ENCODE data around the gene IL26. TPM values are rescaled to one million over a fixed set of nuclear protein-coding genes. Genes with fewer than 3 reads are reported as not detected.

IL26 gene, protein sequence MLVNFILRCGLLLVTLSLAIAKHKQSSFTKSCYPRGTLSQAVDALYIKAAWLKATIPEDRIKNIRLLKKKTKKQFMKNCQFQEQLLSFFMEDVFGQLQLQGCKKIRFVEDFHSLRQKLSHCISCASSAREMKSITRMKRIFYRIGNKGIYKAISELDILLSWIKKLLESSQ
- total RNA-seq, result under 1 TPM in 1 of 2 donors, not detected in 1; 0.52 TPM
- 0 to 0.23 reads per million in 2 donors for total RNA-seq

DNA sequence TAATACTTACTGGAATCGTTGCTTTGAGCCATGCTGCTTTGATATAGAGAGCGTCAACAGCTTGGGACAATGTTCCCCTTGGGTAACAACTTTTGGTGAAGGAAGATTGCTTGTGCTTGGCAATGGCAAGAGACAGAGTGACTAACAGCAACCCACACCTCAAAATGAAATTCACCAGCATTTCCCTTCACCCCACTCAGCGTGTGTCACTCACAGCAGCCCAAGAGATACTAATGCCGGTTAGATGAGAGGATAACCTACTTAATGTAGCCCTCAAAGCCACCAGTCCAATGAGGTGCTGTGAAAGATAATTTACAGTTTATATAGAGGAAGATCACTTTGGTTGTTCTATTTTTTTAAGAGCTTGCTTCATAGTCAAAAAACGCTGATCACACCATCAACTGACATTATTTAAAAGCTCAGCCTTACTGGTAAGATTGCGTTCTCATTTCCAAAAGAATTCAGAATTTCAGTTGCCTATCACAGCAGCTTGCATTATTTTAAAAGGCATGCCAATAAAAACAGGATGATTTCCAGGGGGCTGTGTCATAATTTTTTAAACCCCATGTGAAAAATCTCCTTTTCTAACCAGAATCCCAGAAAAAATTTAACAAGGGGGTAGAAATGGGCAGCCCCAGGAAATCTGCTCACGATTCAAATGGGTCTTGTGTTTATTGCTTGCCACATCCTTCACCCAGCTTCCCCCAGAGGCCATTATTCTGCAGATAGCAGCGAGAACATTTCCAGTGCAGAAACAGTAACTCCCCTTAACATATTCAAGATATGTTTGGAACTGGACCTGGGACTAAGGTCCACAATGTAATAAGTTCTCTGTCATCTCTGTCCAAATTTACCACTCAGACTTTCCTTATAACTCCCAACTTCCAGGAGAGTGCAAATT lies at the start of gene IL26:
TSS of gene IL26 (minus strand) at position 235 of the 901 bp plus-strand sequence. CDS start at position 181, 54 bp downstream.
- H3K4me3 Mint-ChIP-seq, result peak within 1 kb of the TSS; percentile 43
- H3K36me3 Mint-ChIP-seq (ENCODE audit: low read depth), result peaks cover 2% of the 10 kb centered on the region
- H3K27me3 Mint-ChIP-seq, result no peaks in the 10 kb centered on the region
- peaks cover 16% of the 10 kb centered on the region for H3K4me1 Mint-ChIP-seq
- no peaks in the 10 kb centered on the region for H3K9me3 ChIP-seq (ENCODE audit: control insufficient read depth, low read length, poor library complexity, severe bottlenecking)
- ATAC-seq (peak; percentile 79), DNase-seq (peak in 1 of 3 donors; percentile 10)
- H3K27ac Mint-ChIP-seq, result peak within 1 kb of the TSS; percentile 32

DNA sequence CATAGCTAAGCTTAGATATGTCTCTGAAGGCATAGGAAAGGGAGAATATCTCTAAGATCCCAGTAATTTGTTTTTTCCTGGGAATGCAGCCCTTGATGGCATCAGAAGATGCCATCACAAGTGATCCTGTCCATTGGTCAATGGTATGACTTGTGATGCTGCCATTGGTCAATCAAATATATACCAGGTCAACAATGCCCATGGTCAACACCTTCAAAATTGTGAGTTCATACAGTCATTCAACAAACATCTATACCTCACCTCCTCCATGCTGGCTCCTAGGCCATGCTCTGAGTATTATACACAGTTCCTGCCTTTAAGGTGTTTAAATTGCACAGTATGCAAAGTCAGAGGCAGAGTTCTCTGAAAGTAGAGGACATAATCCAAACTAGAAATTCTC lies 47.1 kb upstream of the IL26 start:
- H3K4me3 Mint-ChIP-seq, result no peak overlapping the region
- H3K9me3 ChIP-seq (ENCODE audit: control insufficient read depth, low read length, poor library complexity, severe bottlenecking), result no peaks in the 10 kb centered on the region
- no peak overlapping the region for H3K27ac Mint-ChIP-seq
- DNase-seq, result no peak
- H3K4me1 Mint-ChIP-seq, result peaks cover 18% of the 10 kb centered on the region
- no peaks in the 10 kb centered on the region for H3K27me3 Mint-ChIP-seq
- ATAC-seq, result no peak
- H3K36me3 Mint-ChIP-seq (ENCODE audit: low read depth), result no peaks in the 10 kb centered on the region

DNA sequence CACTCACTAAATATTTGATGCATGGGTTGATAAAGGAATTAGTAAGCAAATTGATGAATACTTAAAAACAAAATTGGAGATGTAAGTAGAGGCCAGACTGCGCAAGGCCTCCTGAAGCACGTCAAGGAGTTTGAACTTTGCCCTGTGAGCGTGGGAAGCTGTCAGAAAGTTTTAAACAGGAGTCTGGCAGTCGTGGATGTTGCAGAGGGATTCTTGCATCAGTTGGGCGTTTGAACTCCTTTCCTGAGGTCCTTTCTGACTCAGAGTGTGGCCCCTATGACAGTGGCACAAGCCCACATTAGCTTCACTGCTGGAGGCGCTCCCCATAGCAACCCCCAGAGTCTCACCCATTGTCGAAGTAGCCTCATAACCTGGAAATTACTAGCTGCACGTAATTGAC lies 45.7 kb upstream of the IL26 start:
- Mint-ChIP-seq H3K27me3 (no peaks in the 10 kb centered on the region), H3K4me3 (no peak overlapping the region), H3K36me3 (ENCODE audit: low read depth) (no peaks in the 10 kb centered on the region), H3K27ac (no peak overlapping the region), H3K4me1 (peaks cover 12% of the 10 kb centered on the region)
- ATAC-seq, result no peak
- no peak for DNase-seq
- H3K9me3 ChIP-seq (ENCODE audit: control insufficient read depth, low read length, poor library complexity, severe bottlenecking), result no peaks in the 10 kb centered on the region

DNA sequence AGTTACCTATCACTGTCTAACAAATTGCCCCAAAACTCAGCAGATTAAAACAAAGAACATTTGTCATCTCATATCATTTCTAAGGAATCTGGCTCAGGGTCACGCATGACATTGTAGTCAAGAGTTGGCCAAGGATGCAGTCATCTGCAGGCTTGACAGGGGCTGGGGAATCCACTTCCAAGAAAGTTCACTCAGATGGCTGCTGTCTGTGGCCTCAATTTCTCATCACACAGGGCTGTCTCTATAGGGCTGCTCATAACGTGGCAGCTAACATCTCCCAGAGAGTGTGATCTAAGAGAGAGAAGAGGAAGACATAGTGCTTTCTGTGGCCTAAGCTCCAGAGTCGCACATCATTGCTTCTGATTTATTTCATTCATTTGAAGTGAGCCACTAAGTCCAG lies 44.7 kb upstream of the IL26 start:
- no peaks in the 10 kb centered on the region for H3K9me3 ChIP-seq (ENCODE audit: control insufficient read depth, low read length, poor library complexity, severe bottlenecking)
- peaks cover 9% of the 10 kb centered on the region for H3K4me1 Mint-ChIP-seq
- H3K27me3 Mint-ChIP-seq, result no peaks in the 10 kb centered on the region
- no peaks in the 10 kb centered on the region for H3K36me3 Mint-ChIP-seq (ENCODE audit: low read depth)
- no peak overlapping the region for H3K27ac Mint-ChIP-seq
- no peak overlapping the region for H3K4me3 Mint-ChIP-seq
- DNase-seq (no peak), ATAC-seq (no peak)

DNA sequence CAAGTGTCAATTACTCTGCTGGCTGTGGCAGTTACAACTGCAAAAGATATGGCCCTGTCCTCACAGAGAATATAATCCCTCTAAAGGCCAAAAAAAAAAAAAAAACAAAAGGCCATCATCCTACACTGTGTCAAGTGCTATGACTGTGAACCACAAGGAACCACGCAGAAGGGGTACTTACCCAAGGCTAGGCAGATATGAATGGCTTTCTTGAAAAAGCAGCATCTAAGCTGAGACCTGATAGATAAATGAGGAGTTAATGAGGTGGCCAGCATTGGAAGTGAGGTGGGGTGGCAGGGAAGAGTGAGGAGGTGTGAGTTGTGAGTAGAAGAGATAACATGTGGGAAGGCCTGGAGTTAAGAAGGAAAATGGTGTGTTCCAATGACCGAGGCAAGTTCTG lies 44.2 kb upstream of the IL26 start:
- no peaks in the 10 kb centered on the region for H3K27me3 Mint-ChIP-seq
- H3K27ac Mint-ChIP-seq, result no peak overlapping the region
- peaks cover 7% of the 10 kb centered on the region for H3K4me1 Mint-ChIP-seq
- no peaks in the 10 kb centered on the region for H3K36me3 Mint-ChIP-seq (ENCODE audit: low read depth)
- DNase-seq (no peak), ATAC-seq (no peak)
- no peak overlapping the region for H3K4me3 Mint-ChIP-seq
- H3K9me3 ChIP-seq (ENCODE audit: control insufficient read depth, low read length, poor library complexity, severe bottlenecking), result no peaks in the 10 kb centered on the region

DNA sequence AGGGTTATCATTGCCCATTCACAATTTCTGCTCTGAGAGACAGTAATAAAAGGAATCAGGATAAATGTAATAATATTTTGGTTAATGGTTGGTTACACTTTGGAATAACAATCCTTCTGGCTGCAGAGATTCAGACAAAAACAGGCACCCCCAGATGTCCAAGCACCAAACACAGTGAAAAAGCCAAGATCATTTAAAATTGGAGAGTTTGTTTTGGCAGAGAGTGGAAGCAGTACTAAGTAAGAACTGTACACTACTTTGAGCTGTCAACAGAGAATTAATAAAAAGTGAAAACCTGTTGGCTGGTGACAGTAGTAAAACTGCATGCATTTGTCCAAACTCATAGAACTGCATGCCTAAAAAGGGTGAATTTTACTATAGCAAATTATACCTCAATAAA lies 43.4 kb upstream of the IL26 start:
- ATAC-seq, result no peak
- H3K9me3 ChIP-seq (ENCODE audit: control insufficient read depth, low read length, poor library complexity, severe bottlenecking), result no peaks in the 10 kb centered on the region
- Mint-ChIP-seq H3K27ac (no peak overlapping the region), H3K36me3 (ENCODE audit: low read depth) (no peaks in the 10 kb centered on the region), H3K4me1 (peaks cover 7% of the 10 kb centered on the region), H3K27me3 (no peaks in the 10 kb centered on the region), H3K4me3 (no peak overlapping the region)
- no peak for DNase-seq

DNA sequence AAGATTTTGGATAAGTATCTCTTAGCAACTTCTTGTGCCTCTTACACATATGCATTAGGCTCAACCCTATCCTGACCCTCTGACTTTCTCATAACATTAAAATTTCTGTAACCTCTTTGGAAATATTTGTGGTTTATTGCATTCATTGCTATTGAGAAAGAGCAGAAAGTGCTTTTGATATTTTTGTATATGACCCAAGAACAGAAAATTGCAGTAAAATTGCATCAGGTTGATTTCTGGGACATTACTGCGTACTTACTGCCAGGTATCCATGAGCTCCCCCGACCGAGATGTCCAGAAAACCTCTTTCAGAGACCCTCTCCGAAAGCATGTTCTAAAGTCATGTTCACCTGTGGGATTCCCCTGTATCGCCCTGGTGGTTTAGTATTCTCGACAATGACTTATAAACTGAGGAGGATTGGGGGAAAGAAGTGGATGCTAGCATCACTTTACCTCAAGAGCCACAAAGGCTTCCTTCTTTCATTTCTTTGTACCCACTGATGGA lies 42.3 kb upstream of the IL26 start:
- ATAC-seq, result peak; percentile 54

DNA sequence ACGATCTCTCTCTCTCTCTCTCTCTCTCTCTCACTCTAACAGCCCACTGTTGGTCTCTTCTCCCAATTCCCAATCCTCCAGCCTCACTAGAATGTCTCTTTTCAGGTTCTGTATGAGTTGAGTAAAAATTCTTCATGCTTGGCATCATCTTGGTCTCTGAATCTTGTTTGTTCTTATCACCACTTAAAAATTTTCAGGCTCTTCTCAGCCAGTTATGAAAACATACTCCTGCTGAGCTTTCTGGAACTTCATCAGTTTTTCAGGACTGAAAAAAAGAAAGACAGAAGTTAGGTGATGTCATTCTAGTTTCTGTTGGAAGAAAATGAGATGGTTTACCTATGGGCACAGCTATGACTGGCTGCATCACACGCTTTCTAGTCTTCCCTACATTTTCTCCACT lies 39.2 kb upstream of the IL26 start:
- H3K9me3 ChIP-seq (ENCODE audit: control insufficient read depth, low read length, poor library complexity, severe bottlenecking), result no peaks in the 10 kb centered on the region
- H3K4me1 Mint-ChIP-seq, result peaks cover 13% of the 10 kb centered on the region
- no peak for DNase-seq
- H3K4me3 Mint-ChIP-seq, result no peak overlapping the region
- H3K36me3 Mint-ChIP-seq (ENCODE audit: low read depth), result no peaks in the 10 kb centered on the region
- H3K27ac Mint-ChIP-seq, result no peak overlapping the region
- ATAC-seq, result no peak
- no peaks in the 10 kb centered on the region for H3K27me3 Mint-ChIP-seq

More for the DNA sequence above, 42.3 kb upstream of the IL26 start:
- Mint-ChIP-seq H3K27me3 (no peaks in the 10 kb centered on the region), H3K36me3 (ENCODE audit: low read depth) (no peaks in the 10 kb centered on the region), H3K4me3 (no peak overlapping the region), H3K4me1 (peaks cover 7% of the 10 kb centered on the region), H3K27ac (no peak overlapping the region)
- no peak for DNase-seq
- H3K9me3 ChIP-seq (ENCODE audit: control insufficient read depth, low read length, poor library complexity, severe bottlenecking), result no peaks in the 10 kb centered on the region

DNA sequence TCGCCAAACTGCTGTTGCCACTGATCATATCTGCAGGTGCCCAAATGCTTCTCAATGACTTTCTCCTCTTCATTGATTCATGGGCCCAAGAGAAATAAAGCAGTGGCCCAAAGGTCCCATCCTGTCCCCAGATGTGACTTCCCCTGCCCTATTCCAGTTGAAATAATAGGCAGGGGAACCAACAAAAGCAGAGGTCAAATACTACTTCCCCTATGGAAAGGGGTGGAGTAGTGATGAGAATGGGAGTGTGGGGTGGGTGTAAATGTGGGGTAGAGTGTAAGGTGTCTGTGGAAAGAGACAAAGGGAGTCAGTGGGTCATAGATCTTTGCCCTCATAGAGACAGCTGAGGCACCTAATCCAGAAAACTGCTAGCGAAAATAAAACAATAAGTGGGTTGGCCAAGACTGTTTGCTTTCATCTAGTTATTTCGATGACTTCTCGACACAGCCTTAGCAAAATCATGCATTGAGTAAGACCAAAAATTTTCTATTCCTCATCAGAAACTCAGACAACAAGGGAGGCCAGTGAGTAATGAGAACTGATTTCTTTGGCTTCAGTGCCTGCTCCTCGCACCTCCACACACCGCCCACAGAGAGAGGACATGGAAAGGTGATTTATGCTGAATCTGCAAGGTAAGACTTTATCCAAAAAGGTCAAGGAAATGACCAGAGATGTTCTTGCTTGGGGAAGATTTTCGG lies 38.7 kb upstream of the IL26 start:
- peaks cover 18% of the 10 kb centered on the region for H3K4me1 Mint-ChIP-seq

DNA sequence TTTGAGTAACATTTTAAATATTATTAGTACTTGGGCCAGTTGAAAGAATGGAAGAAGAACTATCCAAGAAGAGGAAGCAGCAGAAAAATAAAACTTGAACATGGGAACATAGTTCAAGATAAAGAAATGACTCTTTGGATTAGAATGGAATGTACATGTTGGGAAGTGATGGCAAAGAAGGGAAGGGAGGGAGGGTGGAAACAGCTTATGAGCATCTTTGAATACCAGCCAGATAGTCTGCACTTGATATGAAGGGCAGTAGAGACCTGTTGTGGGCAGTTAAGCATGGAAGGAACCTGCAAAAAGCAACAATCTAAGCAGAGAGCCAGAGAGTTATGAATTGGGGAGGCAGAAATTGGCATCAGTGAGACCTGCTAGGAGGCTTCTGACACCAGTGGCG lies 37.8 kb upstream of the IL26 start:
- no peaks in the 10 kb centered on the region for H3K27me3 Mint-ChIP-seq
- DNase-seq, result no peak
- H3K9me3 ChIP-seq (ENCODE audit: control insufficient read depth, low read length, poor library complexity, severe bottlenecking), result no peaks in the 10 kb centered on the region
- H3K27ac Mint-ChIP-seq, result no peak overlapping the region
- peaks cover 16% of the 10 kb centered on the region for H3K4me1 Mint-ChIP-seq
- ATAC-seq, result no peak
- H3K4me3 Mint-ChIP-seq, result no peak overlapping the region
- H3K36me3 Mint-ChIP-seq (ENCODE audit: low read depth), result no peaks in the 10 kb centered on the region

More for the DNA sequence above, 38.7 kb upstream of the IL26 start:
- H3K27me3 Mint-ChIP-seq, result no peaks in the 10 kb centered on the region
- no peaks in the 10 kb centered on the region for H3K36me3 Mint-ChIP-seq (ENCODE audit: low read depth)
- H3K27ac Mint-ChIP-seq, result no peak overlapping the region
- no peak for ATAC-seq
- H3K9me3 ChIP-seq (ENCODE audit: control insufficient read depth, low read length, poor library complexity, severe bottlenecking), result no peaks in the 10 kb centered on the region
- H3K4me3 Mint-ChIP-seq, result no peak overlapping the region
- DNase-seq, result no peak

DNA sequence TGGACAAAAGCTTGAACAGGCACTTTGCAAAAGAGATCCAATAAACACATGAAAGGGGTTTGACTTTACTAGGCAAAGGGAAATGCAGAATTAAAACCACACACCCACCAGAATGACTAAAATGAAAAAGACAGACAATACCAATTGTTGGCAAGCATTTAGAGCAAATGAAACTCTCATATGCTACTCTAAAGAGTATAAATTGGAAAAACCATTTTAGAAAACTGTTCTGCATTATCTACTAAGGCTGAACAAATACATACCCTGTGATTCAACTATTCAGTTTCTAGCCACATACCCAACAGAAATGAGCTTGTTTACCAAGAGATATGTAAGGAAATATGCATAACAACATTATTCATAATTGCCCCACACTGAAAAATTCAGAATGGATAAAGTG lies 36.3 kb upstream of the IL26 start:
- no peak overlapping the region for H3K27ac Mint-ChIP-seq
- DNase-seq, result no peak

DNA sequence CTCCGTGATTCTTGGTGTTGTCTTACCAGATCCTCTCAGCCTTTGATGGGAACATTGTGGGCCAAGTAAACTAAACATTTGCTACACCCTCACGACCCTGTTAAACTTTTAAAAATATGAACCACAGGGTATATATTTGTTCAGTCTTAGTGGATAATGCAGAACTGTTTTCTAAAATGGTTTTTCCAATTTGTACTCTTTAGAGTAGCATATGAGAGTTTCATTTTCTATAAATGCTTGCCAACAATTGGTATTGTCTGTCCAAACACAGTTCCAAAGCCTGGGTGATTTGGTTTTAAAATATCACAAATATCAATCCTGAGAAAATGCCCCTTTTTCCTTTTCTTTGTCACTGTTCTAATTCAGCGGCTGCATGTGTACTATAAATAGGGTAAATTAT lies 34.5 kb upstream of the IL26 start:
- H3K27ac Mint-ChIP-seq, result no peak overlapping the region
- H3K9me3 ChIP-seq (ENCODE audit: control insufficient read depth, low read length, poor library complexity, severe bottlenecking), result no peaks in the 10 kb centered on the region
- H3K4me1 Mint-ChIP-seq, result peaks cover 12% of the 10 kb centered on the region
- DNase-seq, result no peak
- ATAC-seq, result no peak
- no peaks in the 10 kb centered on the region for H3K27me3 Mint-ChIP-seq
- no peaks in the 10 kb centered on the region for H3K36me3 Mint-ChIP-seq (ENCODE audit: low read depth)
- no peak overlapping the region for H3K4me3 Mint-ChIP-seq

More for the DNA sequence above, 36.3 kb upstream of the IL26 start:
- no peak for ATAC-seq
- no peaks in the 10 kb centered on the region for H3K9me3 ChIP-seq (ENCODE audit: control insufficient read depth, low read length, poor library complexity, severe bottlenecking)
- H3K4me3 Mint-ChIP-seq, result no peak overlapping the region
- H3K36me3 Mint-ChIP-seq (ENCODE audit: low read depth), result no peaks in the 10 kb centered on the region
- no peaks in the 10 kb centered on the region for H3K27me3 Mint-ChIP-seq
- H3K4me1 Mint-ChIP-seq, result peaks cover 12% of the 10 kb centered on the region

DNA sequence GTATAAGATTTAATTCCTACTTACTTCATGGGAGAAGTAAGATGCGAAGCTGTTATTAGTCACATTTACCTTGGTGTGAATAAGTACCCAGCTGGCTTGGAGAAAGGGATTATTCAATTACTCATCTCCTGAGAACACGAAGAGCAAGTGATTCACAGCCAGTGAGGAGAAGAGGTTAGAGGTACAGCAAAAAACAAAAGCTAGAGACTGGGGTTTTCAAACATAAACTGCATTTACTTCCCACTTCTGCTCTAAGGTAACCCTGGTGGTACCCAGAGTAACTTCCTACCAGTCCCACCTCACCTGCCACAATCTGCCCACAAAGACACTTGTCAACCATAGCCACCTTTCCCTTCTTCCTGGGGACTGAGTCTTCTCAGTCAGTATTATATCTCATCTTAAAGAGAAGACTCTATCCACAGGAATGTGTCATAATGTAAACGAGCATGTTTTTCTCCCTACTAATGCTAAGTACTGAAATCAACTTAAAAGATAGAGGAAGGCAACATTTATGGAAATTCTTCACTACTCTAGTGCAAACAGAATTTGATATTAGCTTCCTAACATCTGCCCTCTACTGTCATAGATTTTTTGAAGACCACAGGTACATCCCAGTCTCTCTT lies 33.8 kb upstream of the IL26 start:
- Mint-ChIP-seq H3K27ac (no peak overlapping the region), H3K36me3 (ENCODE audit: low read depth) (no peaks in the 10 kb centered on the region), H3K4me3 (no peak overlapping the region), H3K4me1 (peaks cover 12% of the 10 kb centered on the region), H3K27me3 (no peaks in the 10 kb centered on the region)
- ATAC-seq (peak; percentile 27), DNase-seq (no peak)
- H3K9me3 ChIP-seq (ENCODE audit: control insufficient read depth, low read length, poor library complexity, severe bottlenecking), result no peaks in the 10 kb centered on the region

Data from T-helper 17 cell (primary cell).